ENCODE data around the gene PABPC1L.
"Not testable (repeated sequence)": the region's sequence is repeated elsewhere in the genome, so short reads cannot be mapped to it uniquely, and the experiment has no call there.

The PABPC1L gene

DNA sequence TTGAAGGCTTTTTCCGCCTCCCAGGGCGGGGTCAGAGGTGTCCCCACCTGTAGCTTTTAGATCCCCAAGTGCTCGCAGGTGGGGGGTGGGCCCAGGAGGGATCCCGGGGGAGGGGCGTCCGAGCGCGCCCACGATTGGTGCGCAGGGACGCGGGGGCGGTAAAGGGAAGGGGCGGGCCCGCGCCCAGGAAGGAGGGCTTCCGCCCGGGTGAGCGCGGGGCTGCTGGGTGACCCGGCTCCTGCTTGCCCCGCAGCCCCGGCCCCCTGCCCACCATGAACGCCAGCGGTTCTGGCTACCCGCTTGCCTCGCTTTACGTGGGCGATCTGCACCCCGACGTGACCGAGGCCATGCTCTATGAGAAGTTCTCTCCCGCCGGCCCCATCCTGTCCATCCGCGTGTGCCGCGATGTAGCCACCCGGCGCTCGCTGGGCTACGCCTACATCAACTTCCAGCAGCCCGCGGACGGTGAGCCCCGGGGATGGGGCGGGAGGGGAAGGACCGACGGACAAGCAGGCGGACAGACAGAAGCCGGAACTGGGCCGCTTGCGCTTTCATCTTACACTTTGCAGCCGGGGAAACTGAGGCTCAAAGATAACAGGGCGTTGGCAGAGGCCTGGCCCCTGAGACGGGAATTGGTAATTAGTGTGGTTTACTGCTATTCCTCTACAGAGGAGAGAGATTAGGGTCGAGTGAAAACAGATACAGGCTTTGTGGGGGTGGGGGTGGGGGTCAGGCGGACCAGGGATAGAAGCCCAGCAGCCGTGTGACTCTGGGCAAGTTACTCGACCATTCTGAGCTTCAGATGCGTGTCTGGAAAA is at the start of gene PABPC1L:
Gene PABPC1L (plus strand): TSS at position 189 of the 818 bp plus-strand sequence. CDS start 84 bp downstream, at position 273.
- peak within 1 kb of the TSS; percentile 89 for H3K4me3 ChIP-seq
- peak; percentile 81; the same call in 1 of the 2 replicates for TF ChIP-seq POLR2AphosphoS5 (IDR thresholded peaks at IDR 0.05; ENCODE audit: borderline replicate concordance, low read depth, low read length)
- no peak for TF ChIP-seq EZH2 (IDR thresholded peaks at IDR 0.05)
- no peak for TF ChIP-seq FOXP2 (optimal IDR thresholded peaks at IDR 0.05; ENCODE audit: control extremely low read depth, extremely low read length, insufficient read depth)
- H3K27ac ChIP-seq: peak within 1 kb of the TSS; percentile 26; the same call in 1 of the 2 replicates
- H3K9me3 ChIP-seq (ENCODE audit: low read depth, low read length): no peaks in the 10 kb centered on the region
- peaks cover 26% of the 10 kb centered on the region for H3K36me3 ChIP-seq (ENCODE audit: insufficient read depth, low read length)
- no peak for DNase-seq (ENCODE audit: low read depth, low spot score)
- peak within 1 kb of the TSS; percentile 68 for H3K9ac ChIP-seq (ENCODE audit: insufficient read length)

DNA sequence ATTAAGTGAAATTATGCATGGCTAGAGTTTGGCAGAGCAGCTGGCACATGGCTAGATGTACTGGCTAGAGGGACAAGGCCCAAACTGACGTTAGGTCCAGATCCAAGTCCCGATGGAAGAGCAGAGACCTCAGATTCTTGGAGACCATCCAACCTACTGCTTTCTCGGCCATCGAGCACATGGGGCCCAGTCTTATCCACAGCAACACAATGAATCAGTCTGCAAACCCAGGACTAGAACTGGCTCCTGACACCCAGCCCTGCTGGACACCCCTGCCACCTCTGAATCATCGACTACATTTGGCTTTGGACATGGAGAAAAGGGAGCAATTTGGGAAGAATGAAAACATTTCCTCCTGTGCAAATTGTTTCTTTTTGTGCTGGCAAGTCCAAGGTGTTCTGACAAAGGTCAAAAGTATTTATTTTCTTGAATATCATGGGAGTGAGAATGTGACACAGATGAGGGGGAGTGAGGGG is 48.3 kb upstream of the PABPC1L start:
- no peak for DNase-seq (ENCODE audit: low read depth, low spot score)
- no peak for TF ChIP-seq EZH2 (IDR thresholded peaks at IDR 0.05)
- TF ChIP-seq POLR2AphosphoS5 (IDR thresholded peaks at IDR 0.05; ENCODE audit: borderline replicate concordance, low read depth, low read length): no peak
- no peak for TF ChIP-seq FOXP2 (optimal IDR thresholded peaks at IDR 0.05; ENCODE audit: control extremely low read depth, extremely low read length, insufficient read depth)

DNA sequence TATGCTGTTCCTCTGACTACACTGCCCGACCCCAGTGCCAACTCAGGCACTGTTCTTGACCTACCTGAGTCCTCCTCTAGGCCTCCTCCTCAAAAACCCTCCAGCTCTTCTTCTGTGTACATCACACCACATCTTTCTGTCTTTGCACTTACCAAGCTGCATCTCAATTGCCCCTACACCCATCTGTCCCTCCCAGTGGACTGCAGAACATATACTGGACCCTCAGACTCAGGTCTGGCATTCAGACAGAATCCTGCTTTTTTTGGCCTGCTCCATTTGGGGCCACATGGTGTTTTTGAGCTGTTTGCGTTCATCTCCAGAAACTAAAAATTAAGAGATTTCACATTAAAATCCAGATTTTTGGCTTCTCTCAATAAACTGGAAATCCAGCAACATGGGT is 47.6 kb upstream of the PABPC1L start:
- no peak for TF ChIP-seq POLR2AphosphoS5 (IDR thresholded peaks at IDR 0.05; ENCODE audit: borderline replicate concordance, low read depth, low read length)
- no peak for TF ChIP-seq FOXP2 (optimal IDR thresholded peaks at IDR 0.05; ENCODE audit: control extremely low read depth, extremely low read length, insufficient read depth)
- TF ChIP-seq EZH2 (IDR thresholded peaks at IDR 0.05): no peak
- Histone ChIP-seq H3K9ac (ENCODE audit: insufficient read length) (no peak overlapping the region), H3K4me3 (no peak overlapping the region), H3K27ac (no peak overlapping the region), H3K9me3 (ENCODE audit: low read depth, low read length) (no peaks in the 10 kb centered on the region), H3K36me3 (ENCODE audit: insufficient read depth, low read length) (no peaks in the 10 kb centered on the region)
- DNase-seq (ENCODE audit: low read depth, low spot score): no peak

More for the DNA sequence above, 48.3 kb upstream of the PABPC1L start:
- Histone ChIP-seq H3K36me3 (ENCODE audit: insufficient read depth, low read length) (no peaks in the 10 kb centered on the region), H3K9ac (ENCODE audit: insufficient read length) (no peak overlapping the region), H3K9me3 (ENCODE audit: low read depth, low read length) (no peaks in the 10 kb centered on the region), H3K4me3 (no peak overlapping the region), H3K27ac (no peak overlapping the region)

DNA sequence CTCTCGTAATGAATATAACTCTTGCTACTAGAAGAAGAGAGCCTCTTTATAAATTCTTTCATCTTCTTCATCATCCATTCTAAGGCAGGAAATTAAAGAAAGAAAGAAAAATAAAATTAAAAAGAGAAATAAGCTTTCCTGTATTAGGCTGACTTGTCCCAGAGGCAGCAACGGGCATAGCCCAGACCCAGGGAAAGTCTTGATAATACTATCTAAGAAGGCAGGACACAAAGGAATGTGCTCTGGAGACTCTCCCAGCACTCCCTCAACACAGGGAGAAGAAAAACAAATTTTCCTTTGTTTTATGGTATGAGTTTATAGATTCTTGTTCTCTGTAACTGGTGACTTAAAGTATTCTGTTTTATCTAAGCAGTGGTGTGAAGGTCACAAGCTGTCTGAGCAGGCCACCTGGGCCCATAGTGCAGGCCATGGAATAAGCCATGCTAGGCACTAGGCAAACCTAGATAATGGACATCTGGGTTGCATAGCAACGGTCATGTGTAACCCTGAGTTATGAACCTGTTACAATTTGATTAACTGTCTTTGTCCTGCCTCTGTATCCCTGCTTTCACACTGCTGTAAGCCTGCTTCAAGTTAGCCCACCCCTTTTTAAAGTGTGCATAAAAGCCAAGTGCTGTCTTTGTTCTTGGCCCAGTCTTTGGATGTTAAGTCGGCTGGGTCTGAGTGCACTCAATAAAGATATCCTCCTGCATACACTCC is 46.3 kb upstream of the PABPC1L start:
- not testable (repeated sequence) for H3K36me3 ChIP-seq (ENCODE audit: insufficient read depth, low read length); H3K4me3 ChIP-seq; DNase-seq (ENCODE audit: low read depth, low spot score); H3K9me3 ChIP-seq (ENCODE audit: low read depth, low read length); H3K27ac ChIP-seq; H3K9ac ChIP-seq (ENCODE audit: insufficient read length)

DNA sequence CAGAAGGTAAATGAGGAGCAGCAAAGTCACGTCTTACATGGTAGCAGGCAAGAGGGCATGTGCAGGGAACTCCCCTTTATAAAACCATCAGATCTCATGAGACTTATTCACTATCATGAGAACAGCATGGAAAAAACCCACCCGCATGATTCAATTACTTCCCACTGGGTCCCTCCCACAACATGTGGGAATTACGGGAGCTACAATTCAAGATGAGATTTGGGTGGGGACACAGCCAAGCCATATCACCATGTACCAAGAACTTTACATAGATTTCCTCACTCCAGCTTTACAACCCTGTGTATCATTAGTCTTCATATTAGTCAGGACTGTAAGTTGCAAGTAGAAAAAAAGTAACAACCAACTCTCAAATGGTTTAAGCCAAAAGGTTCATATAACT is 45.4 kb upstream of the PABPC1L start:
- not testable (repeated sequence) for H3K27ac ChIP-seq; DNase-seq (ENCODE audit: low read depth, low spot score); H3K9me3 ChIP-seq (ENCODE audit: low read depth, low read length); H3K9ac ChIP-seq (ENCODE audit: insufficient read length); H3K36me3 ChIP-seq (ENCODE audit: insufficient read depth, low read length); H3K4me3 ChIP-seq

DNA sequence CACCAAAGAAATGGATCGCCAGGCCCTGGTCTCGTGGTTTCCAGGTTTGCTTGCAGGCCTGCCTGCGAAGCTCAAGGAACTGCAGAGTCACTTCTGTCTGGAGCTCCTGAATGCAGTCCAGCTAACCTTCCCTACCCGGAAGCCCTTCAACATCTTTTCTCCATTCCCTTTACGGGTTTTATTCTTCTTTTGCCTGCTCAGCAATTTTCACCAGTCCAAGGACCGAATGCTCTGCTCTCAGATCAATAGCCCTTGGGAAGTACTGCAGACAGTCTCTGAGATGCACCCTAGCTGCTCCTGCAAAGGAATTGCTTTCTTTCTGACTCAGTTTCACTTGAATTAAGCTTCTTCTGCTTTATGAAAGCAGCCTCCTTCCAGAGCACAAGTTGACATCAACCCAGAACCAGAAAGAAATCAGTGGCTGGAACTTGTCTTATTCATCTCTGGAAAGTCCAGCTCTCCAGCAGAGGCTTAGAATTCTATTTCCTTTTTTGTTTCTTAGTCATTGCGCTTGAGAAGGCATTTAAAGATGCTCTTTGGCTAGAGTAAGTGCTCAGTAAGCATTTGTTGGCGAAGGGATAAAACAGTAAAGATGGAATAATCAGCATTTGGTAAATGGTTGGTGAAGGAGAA is 43.0 kb upstream of the PABPC1L start:
- DNase-seq (ENCODE audit: low read depth, low spot score): no peak
- no peaks in the 10 kb centered on the region for H3K36me3 ChIP-seq (ENCODE audit: insufficient read depth, low read length)
- TF ChIP-seq POLR2AphosphoS5 (IDR thresholded peaks at IDR 0.05; ENCODE audit: borderline replicate concordance, low read depth, low read length): no peak
- no peak for TF ChIP-seq EZH2 (IDR thresholded peaks at IDR 0.05)
- no peak for TF ChIP-seq FOXP2 (optimal IDR thresholded peaks at IDR 0.05; ENCODE audit: control extremely low read depth, extremely low read length, insufficient read depth)
- no peak overlapping the region for H3K27ac ChIP-seq
- H3K9ac ChIP-seq (ENCODE audit: insufficient read length): no peak overlapping the region
- H3K9me3 ChIP-seq (ENCODE audit: low read depth, low read length): no peaks in the 10 kb centered on the region
- H3K4me3 ChIP-seq: peak overlapping the region; percentile 40; the same call in 1 of the 2 replicates

DNA sequence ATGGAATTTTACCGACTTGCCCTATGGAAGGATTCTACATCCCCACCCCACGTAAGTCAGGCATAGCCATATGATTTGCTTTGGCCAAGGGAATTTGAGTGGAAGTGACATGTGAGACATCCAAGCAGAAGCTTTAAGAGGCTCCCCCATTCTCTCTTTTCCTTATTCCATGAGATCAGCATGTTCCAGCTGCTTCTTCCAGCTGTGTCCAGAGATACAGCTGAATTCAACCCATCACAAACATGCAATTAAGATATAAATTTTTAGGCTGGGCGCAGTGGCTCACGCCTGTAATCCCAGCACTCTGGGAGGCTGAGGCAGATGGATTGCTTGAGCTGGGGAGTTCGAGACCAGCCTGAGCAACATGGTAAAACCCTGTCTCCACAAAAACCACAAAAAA is 40.4 kb upstream of the PABPC1L start:
- H3K4me3 ChIP-seq: no peak overlapping the region
- TF ChIP-seq FOXP2 (optimal IDR thresholded peaks at IDR 0.05; ENCODE audit: control extremely low read depth, extremely low read length, insufficient read depth): no peak
- no peak for TF ChIP-seq EZH2 (IDR thresholded peaks at IDR 0.05)
- no peak for TF ChIP-seq POLR2AphosphoS5 (IDR thresholded peaks at IDR 0.05; ENCODE audit: borderline replicate concordance, low read depth, low read length)
- DNase-seq (ENCODE audit: low read depth, low spot score): no peak
- H3K9me3 ChIP-seq (ENCODE audit: low read depth, low read length): no peaks in the 10 kb centered on the region
- H3K9ac ChIP-seq (ENCODE audit: insufficient read length): no peak overlapping the region
- H3K27ac ChIP-seq: no peak overlapping the region
- no peaks in the 10 kb centered on the region for H3K36me3 ChIP-seq (ENCODE audit: insufficient read depth, low read length)

DNA sequence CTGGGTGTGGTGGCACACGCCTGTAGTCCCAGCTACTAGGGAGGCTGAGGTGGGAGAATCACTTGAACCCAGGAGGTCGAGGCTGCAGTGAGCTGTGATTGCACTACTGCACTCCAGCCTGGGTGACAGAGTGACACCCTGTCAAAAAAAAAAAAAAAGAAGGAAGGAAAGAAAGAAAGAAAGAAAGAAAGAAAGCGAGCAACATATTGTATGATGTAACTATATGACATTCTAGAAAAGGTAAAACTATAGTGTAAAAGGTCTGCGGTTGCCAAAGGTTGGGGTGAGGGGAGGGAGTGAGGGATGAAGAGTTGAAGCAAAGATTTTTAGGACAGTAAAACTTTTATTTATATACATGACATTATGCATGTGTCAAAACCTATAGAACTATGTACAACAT is 27.5 kb upstream of the PABPC1L start:
- not testable (repeated sequence) for H3K36me3 ChIP-seq (ENCODE audit: insufficient read depth, low read length); H3K27ac ChIP-seq; H3K9ac ChIP-seq (ENCODE audit: insufficient read length); H3K4me3 ChIP-seq; DNase-seq (ENCODE audit: low read depth, low spot score); H3K9me3 ChIP-seq (ENCODE audit: low read depth, low read length)

Data from SK-N-MC (cell line).